ENCODE measurements around the gene CBLC.
A peak's percentile ranks its signal among the peaks of the same experiment; 100 is the strongest.

The CBLC gene

DNA sequence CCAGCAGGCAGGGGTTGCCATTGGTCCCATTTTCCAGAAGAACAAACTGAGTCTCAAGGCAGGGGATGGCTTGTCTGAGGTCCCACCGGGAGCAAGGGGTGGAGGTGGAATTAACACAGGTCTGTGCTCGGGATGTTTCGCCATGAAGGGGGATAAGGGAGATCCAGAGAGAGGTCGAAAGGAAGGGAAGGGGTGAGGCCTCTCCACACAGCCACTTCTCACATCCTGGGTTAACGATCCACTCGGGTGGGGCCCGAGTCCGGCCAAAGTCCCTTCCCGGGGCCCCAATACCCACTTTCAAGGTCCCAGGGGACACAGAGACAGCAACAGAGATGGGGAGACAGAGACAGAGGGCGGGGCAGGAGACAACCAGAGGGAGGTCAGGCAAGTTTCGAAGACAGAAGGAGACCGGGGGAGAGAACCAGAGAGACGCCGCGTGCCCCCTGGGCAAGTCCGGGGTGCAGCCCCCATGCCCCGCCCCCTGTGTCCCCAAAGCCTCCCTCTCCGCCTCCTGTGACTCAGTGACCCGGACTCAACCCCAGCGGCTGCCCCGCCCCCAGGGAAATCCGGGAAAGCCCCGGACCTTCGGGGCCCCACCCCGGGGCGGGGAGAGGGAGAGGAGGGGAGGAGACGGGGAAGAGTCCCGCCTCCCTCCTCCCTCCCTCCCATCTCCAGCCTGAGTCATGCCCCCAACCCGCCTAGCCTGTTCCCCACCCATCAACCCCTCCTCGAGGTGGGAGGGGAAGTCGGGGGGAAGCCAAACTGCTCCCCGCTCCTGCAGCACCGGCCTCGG is 30.5 kb upstream of the CBLC start:
- peak; percentile 86 to 91 for DNase-seq (ENCODE audit: low read depth in 1 of 2, low spot score in 1 of 2)

DNA sequence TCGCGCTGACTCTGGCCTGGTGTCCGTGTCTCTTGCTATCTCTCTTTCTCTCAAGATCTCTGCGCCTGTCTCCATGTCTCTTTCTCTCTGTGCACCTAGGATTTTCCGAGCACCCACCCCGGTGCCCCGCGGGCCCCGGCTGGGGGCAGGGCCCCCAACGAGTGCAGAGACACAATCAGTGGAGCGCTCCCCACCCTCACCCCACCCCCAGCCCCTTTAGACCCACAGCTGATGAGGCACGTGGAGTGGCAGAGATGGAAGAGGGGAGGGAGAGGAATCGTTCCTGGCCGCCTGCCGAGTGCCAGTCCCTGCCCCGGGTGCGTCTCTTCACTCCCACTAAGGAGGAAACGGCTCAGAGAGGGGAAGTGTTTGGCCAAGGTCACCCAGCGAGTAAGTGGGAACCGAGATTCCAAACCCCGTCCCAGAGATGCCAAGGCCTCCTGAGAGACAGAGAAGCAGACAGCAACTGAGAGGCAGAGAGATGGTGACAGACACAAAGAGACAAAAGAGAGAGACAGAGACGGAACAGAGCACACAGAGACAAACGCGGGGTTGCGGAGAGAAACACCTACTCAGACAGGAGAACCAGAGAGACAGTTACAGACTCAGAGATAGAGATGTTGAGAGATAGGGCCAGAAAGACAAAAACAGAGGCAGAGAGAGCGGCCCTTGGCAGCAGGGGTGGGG is 29.8 kb upstream of the CBLC start:
- DNase-seq (ENCODE audit: low read depth in 1 of 2, low spot score in 1 of 2) = peak in 1 of 2 donors; percentile 30

DNA sequence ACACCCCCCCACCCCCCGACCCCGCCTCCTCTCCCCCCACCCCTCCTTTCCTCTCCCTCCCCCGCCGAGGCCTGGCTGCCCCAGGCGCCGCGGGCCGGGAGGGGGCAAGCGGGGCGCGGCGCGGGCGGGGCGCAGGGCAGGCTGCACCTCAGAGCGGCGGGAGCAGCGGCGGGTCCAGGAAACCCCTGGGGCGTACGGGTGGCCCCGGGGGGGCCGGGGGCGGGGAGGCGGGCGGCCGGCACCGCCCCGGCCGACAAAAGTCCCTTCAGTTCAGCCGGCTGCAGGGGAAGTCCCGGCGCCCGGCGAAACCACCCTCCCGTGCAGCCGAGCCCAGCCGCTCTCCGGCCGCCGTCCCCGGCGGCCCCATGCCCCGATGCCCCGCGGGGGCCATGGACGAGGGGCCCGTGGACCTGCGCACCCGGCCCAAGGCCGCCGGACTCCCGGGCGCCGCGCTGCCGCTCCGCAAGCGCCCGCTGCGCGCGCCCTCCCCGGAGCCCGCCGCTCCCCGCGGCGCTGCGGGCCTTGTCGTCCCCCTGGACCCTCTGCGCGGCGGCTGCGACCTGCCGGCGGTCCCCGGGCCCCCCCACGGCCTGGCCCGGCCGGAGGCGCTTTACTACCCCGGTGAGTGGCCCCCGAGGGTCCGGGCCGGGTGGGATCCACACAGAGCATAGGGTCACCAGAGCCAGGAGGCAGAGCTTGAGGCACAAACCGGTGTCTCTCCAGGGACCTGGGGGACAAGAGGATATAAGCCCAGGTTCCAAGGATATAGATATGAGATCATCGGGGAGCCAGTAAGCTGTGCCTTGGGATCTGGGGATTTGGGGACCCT is 29.1 kb upstream of the CBLC start, which contains the start of gene BCL3:
BCL3 (plus strand) TSS at position 283 of the 829 bp plus-strand sequence; CDS start at position 366, 83 bp downstream.
- peak in 1 of 2 donors; percentile 36 for DNase-seq (ENCODE audit: low read depth in 1 of 2, low spot score in 1 of 2)

DNA sequence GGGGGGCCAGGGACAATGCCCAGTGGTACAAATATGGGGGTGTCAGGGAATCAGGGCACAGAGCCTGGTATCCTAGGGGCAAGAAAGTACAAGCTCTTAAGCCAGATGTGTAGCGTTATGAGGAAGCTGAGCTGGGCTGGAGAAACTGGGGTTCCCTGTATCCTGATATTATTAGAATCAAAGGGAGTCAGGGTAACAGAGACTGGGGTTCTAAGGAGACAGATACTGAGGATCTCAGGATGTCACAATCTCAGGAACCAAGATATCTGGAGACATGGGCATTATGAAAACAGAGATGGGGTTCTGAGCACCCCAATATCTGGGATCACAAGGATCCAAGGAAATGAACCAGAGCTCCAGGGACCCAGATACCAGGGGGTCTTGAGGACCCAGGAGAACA is 28.4 kb upstream of the CBLC start:
- DNase-seq (ENCODE audit: low read depth in 1 of 2, low spot score in 1 of 2) = no peak

DNA sequence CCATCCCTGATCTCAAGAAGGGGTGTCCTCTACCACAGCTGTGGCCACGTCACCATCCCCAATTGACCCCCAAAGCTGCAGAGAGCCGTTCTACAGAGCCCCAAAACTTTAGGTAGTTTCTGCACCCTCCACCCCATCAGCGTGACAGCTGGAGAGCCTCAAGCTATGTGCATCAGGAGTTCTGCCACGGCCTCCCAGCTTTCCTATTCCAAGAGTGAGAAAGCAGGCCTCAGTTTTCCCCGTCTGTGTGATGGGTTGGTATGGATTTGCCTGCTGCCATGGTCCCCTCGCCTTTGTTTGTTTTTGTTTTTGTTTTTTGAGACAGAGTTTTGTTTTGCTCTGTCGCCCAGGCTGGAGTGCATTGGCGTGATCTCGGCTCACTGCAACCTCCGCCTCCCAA is 27.7 kb upstream of the CBLC start:
- no peak for DNase-seq (ENCODE audit: low read depth in 1 of 2, low spot score in 1 of 2)

DNA sequence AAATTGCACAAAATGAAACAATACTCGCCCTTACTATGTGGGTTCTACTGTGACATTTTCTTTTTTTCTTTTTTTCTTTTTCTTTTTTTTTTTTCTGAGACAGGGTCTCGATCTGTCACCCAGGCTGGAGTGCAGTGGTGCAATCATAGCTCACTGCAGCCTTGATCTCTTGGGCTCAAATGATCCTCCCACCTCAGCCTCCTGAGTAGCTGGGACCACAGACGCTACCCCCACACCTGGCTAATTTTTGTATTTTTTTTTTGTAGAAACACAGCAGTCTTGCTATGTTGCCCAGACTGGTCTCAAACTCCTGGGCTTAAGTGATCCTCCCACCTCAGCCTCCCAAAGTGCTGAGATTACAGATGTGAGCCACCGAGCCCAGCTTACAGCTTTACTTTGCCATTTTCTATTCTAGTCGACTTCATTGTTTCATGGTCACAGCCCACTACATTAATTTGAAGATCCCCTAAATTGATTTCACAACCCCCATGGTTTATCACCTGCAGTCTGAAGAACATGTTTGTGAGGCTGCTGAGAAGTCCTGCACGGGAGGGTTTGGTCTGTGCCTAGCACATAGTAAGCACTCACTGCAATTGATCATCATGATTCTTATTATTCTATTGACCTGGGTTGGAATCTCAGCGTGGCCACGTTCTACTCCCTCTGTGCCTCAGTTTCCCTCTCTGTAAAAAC is 25.4 kb upstream of the CBLC start:
- DNase-seq (ENCODE audit: low read depth in 1 of 2, low spot score in 1 of 2) = no peak

DNA sequence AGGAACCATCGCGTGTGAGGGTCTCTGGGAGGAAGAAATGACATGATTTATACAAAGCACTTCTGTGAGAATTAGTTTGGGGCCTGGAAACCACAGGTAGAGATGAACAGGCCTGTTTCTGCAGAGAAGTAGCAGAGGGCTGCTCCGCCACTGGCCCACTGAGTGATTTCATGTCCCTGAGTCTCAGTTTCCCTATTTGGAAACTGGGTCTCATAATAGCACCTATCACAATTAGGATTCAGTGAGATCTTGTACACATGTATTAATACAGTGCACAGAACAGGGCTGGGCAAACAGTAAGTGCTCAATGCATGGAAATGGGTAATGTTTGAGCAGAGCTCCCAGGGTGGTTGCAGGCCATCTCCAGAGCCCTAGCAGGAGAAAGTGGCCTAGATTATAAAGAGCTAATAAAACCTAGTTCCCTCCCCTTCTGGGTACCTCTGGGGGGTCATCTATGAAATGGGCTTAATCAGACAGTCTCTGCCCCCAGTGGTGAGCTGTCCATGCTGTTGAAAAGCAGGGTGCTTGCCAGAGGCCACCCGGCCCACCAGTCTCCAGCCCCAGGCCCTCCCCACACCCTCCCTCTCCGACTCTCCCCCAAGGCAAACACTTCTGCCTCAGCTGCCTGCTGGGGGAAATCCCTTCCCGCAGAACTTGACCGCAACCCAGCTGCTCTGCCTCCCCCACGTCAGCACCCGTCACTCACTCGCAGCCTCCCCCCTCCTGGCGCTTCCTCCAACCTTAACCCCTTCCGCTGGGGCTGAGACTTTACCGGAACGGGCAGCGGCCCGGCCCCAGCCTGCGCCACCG is 24.7 kb upstream of the CBLC start:
- DNase-seq (ENCODE audit: low read depth in 1 of 2, low spot score in 1 of 2) = peak; percentile 77 to 92

DNA sequence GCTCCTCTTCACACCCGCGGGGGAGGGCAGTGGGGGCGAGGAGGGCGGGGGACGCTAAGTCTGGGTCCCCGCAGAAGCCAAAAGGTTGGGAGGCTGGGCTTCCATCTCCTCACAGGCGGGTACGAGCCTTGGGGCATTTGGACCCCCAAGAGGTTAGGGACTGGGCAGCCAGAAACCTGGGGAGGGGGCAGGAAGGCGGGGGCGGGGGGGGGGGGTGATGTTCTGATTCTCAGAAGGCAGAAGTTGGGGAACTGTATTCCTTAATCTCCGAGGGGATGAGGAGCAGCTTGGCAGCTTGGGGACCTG is 24.1 kb upstream of the CBLC start:
- DNase-seq (ENCODE audit: low read depth in 1 of 2, low spot score in 1 of 2) = no peak

DNA sequence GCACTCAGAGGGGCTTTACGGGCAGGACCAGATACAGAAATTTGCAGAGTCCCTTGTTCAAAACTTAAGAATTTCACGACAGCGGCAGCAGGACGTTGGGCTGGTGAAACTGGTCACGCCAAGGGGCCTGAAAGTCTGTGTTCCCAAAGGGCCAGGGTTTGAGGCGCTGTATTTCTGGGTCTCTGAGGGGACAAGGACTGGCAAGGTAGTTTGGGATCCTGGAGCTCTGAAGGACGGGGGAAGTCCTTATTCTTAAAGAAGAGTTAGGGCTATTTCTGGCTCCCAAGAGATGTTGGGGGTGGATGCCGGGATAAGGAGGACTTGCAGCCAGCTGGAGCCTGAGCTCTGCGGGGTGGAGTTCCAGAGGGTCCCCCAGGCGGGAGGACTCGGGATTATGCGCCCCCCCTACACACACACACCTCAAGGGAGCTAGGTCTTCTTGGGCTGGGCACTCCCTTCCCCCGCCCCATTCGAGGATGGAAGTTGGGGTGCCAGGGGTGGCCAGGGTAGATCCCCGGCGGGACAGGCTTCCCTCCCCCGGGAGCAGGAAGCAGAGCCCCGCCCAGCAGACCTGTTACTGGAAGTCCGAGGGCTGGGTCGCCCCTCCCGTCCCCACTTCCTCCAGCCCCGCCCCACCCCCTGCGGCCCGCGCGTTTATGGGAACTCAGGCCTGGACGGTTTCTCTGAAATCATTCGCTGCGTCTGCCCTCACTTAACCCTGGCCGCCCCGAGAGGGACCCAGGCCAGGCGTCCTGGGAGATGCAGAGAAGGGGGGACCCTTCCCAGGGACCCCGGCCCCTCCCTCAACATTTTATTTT is 23.5 kb upstream of the CBLC start:
- peak; percentile 38 to 63 for DNase-seq (ENCODE audit: low read depth in 1 of 2, low spot score in 1 of 2)

DNA sequence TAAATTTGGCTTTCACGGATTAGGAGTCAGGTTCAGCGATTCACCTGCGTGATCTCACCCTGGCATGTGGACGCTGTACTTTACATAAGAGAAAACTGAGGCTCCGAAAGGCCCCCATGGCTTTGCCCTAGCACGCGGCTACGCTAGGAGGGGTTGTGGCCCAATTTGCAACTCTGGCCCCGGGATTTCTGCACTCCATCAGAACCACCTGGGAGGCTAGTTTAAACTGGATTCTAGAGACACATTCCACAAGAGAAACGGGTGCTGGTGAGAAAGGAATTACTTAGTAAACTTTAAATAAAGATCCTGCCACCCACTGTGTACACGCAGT is 23.0 kb upstream of the CBLC start:
- no peak for DNase-seq (ENCODE audit: low read depth in 1 of 2, low spot score in 1 of 2)

DNA sequence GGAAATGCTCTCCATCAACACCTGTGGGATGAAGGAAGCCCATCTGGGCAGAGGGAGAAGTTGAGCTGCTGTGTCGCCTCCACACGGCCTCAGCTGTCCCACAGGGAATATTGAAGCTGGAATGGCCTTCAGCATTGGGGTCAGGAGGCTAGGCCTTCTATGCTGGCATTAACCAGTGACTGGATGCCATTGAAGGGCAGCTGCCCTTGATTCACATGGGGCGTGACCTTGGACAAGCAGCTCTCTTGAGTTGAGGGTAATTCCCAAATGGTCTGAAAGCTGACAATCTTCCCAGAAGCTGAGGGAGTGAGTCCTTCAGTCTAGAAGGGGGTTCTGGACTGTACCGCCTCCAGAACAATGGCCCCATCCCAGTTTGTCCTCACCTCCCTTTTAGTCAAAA is 22.5 kb upstream of the CBLC start:
- no peak for DNase-seq (ENCODE audit: low read depth in 1 of 2, low spot score in 1 of 2)

DNA sequence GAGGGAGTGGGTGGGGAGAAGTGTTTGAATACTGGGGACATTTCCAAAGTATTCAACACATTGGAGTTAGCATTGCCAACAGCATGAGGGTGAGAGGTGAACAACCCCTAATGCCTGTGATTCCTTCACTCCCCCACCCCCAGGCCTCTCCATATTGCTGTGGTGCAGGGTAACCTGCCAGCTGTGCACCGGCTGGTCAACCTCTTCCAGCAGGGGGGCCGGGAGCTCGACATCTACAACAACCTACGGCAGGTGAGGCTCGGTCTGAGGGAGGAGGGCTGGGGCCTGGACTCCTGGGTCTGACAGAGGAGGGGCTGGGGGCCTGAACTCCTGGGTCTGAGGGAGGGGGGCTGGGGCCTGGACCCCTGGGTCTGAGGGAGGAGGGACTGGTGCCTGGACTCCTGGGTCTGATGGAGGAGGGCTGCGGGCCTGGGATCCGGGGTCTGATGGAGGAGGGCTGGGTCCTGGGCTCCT is 21.6 kb upstream of the CBLC start:
- DNase-seq (ENCODE audit: low read depth in 1 of 2, low spot score in 1 of 2) = no peak

DNA sequence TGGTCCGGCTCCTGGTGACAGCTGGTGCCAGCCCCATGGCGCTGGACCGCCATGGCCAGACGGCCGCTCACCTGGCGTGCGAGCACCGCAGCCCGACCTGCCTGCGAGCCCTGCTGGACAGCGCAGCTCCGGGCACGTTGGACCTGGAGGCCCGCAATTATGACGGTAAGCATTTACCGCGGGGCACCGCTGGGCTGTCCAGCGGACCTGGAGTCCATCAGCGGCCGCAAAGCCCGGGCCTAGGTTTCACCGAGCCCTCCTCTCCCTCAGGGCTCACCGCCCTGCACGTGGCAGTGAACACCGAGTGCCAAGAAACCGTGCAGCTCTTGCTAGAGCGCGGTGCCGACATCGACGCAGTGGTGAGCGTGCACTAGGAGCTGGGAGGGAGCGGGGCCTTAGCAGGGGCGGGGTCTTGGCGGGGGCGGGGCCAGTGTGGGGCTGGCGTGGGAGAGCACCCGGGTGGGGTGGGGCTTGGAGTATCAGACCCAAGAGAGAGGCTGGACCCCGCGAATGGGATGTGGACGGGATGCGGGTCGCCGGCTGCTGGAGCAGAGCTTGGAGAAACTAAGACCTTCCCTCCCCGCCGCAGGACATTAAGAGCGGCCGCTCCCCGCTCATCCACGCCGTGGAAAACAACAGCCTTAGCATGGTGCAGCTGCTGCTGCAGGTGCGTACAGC is 20.5 kb upstream of the CBLC start:
- DNase-seq (ENCODE audit: low read depth in 1 of 2, low spot score in 1 of 2) = no peak

DNA sequence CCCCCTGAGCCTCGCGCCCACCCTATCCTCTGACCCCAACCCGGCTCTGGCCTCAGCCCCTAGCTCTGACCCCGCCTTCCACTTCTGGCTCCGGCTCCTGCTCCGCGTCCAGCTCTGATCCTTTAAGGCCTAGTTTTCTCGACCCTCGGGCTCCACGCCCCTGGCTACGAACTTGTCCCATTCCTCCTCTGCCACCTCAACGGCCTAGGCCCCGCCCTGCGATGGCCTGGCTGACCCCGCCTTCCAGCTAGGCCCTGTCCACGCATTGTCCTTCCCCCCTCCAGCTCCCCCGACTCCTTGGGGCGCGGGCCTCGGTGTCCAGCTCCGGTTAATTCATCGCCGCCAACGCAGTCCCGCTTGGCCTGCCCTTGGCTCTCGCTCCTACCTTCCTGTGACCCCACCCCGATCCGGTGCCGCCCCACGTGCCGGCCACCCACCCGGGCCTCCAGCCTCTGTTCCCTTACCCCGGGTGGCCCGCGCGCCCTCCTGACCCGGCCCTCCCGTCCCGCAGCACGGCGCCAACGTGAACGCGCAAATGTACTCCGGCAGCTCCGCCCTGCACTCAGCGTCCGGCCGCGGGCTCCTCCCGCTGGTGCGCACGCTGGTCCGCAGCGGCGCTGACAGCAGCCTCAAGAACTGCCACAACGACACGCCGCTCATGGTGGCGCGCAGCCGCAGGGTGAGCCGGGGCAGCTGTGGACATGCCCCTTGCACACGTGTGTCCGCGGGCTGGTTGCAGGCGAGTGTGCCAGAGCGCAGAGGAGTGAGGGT is 19.8 kb upstream of the CBLC start:
- DNase-seq (ENCODE audit: low read depth in 1 of 2, low spot score in 1 of 2) = no peak

DNA sequence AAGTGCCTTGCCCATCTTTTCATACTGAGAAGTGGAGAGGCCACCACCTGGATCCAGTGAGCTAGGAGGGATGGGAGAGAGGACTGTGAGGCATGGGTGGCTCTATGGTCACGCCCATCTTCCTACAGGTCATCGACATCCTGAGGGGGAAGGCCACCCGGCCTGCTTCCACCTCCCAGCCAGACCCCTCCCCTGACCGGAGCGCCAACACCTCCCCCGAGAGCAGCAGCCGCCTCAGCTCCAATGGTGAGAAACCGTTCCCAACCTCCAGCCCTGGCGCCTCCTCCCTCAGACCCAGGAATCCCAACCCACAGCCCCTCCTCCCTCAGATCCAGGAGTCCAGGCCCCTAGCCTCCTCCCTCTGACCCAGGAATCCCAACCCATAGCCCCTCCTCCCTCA is 19.1 kb upstream of the CBLC start:
- DNase-seq (ENCODE audit: low read depth in 1 of 2, low spot score in 1 of 2) = no peak

DNA sequence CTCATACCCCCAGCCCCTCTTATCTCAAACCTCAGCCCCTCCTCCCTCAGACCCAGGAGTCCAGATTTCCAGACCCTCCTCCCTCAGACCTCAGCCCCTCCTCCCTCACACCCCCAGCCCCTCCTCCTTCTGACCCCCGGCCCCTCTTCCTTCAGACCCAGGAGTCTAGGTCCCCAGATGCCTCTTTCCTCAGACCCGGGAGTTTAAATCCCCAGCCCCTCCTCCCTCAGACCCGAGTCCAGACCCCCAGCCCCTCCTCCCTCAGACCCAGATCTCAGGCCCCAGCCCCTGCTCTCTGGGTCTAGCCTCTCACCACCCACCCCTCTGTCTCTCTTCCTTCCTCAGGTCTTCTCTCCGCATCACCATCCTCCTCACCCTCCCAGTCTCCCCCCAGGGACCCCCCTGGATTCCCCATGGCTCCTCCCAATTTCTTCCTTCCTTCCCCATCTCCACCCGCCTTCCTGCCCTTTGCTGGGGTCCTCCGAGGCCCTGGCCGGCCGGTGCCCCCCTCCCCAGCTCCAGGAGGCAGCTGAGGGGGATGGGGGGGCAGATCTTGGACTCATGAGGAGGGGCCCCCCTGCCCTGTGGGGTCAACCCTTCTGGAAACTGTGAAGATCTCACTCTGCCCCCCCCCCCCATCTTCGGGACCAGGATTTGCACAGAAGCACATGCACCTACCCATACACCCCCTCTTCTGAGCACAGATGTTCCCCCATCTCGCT is 18.4 kb upstream of the CBLC start:
- DNase-seq (ENCODE audit: low read depth in 1 of 2, low spot score in 1 of 2) = no peak

DNA sequence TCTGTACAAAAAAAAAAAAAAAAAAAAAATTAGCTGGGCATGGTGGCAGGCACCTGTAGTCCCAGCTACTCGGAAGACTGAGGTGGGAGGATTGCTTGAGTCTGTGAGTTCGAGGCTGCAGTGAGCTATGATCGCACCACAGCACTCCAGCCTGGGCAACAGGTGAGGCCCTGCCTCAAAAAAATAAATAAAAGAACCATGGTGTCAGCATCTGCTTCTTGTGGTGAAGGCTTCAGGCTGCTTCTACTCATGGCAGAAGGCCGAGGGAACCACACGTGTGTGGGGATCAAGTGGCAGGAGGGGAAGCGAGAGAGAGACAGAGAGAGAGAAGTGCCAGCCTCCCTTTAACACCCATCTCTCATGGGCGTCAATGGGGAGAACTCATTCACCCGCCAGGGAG is 15.7 kb upstream of the CBLC start:
- no peak for DNase-seq (ENCODE audit: low read depth in 1 of 2, low spot score in 1 of 2)

All from activated CD4-positive, alpha-beta T cell treated with anti-CD3 and anti-CD28 coated beads, Interleukin-2, amount 50 U/mL, for 24 hours (primary cell).